GM21390 (cell line): Measurements from ENCODE around the gene SLC3A2.

Experiments used
- ATAC-seq: cut with Tn5 transposase; IDR thresholded peaks from one replicate; pipeline ENCODE4 v1.9.1; 2021; ENCODE audit not compliant: unreplicated experiment

The SLC3A2 gene

GRCh38 chr11:62880231-62880802 lies 379 bp upstream of the SLC3A2 start:
- ATAC-seq = peak; percentile 11

GRCh38 chr11:62881579-62882430 lies 1.1 kb downstream of the SLC3A2 start:
- ATAC-seq = peak; percentile 50

- no peak for ATAC-seq
Observed at GRCh38 chr11:62882431-62882749, 1.7 kb downstream of the SLC3A2 start.

- no peak for ATAC-seq
Observed at GRCh38 chr11:62882788-62883501, 2.2 kb downstream of the SLC3A2 start.

GRCh38 chr11:62883673-62884072 lies 3.0 kb downstream of the SLC3A2 start:
- no peak for ATAC-seq

- ATAC-seq = no peak
Observed at GRCh38 chr11:62885137-62885750, 4.5 kb downstream of the SLC3A2 start.

GRCh38 chr11:62888406-62888805 lies 7.7 kb downstream of the SLC3A2 start:
- no peak for ATAC-seq

- ATAC-seq = no peak
Observed at GRCh38 chr11:62889126-62889483, 8.4 kb downstream of the SLC3A2 start.

- ATAC-seq = no peak
Observed at GRCh38 chr11:62889484-62890437, 9.1 kb downstream of the SLC3A2 start.

- ATAC-seq = no peak
Observed at GRCh38 chr11:62892077-62892922, 11.6 kb downstream of the SLC3A2 start.

GRCh38 chr11:62895501-62895900 lies 14.8 kb downstream of the SLC3A2 start:
- ATAC-seq = no peak

GRCh38 chr11:62896049-62896448 lies 15.4 kb downstream of the SLC3A2 start:
- no peak for ATAC-seq

GRCh38 chr11:62897311-62897710 lies 16.6 kb downstream of the SLC3A2 start:
- no peak for ATAC-seq

- no peak for ATAC-seq
Observed at GRCh38 chr11:62898027-62898426, 17.3 kb downstream of the SLC3A2 start.

GRCh38 chr11:62902932-62903331 lies 22.2 kb downstream of the SLC3A2 start:
- no peak for ATAC-seq

- ATAC-seq = no peak
Observed at GRCh38 chr11:62905296-62905695, 24.6 kb downstream of the SLC3A2 start.

GRCh38 chr11:62905927-62906531 lies 25.3 kb downstream of the SLC3A2 start:
- no peak for ATAC-seq

- ATAC-seq = no peak
Observed at GRCh38 chr11:62908468-62909072, 27.9 kb downstream of the SLC3A2 start.
